Measurements from ENCODE around the gene ANAPC13. TPM values are rescaled to one million over a fixed set of nuclear protein-coding genes. Genes with fewer than 3 reads are reported as not detected.
A peak's percentile ranks its signal among the peaks of the same experiment; 100 is the strongest.

Gene ANAPC13
- total and polyA plus RNA-seq, 2 donors from 2014 or later, result 55.3 to 160 TPM

DNA sequence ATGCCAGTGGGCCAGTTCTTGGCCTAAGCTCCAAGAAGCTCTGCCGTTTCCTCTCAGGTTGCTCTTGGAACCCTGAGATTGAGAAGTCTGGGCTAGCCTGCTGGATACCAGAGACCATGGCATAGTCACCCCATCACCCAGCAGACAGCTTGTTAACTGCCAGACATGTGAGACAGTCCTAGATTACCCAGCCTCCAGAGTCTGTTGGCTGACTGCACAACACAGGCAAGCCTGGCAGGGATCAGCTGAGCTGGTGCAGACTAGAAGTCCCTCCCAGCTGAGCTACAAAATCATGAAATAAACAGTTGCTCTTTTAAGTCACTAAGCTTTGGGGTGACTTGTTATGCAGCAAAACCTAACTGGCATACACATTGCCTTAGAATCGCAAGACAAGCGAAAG is 5.2 kb downstream of the ANAPC13 start:
- Histone ChIP-seq H3K36me3 (ENCODE audit: control insufficient read depth in 2 of 3, insufficient read depth in 3 of 3, low read length in 3 of 3) (peaks cover 9 to 25% (median 14%) of the 10 kb centered on the region in 3 donors), H3K4me3 (ENCODE audit: low read length in 3 of 3) (no peak overlapping the region), H3K27ac (ENCODE audit: low read depth in 2 of 2, low read length in 2 of 2) (no peak overlapping the region), H3K27me3 (ENCODE audit: control insufficient read depth, insufficient read depth, low read length) (no peaks in the 10 kb centered on the region), H3K4me1 (ENCODE audit: control insufficient read depth in 2 of 3, insufficient read depth in 2 of 3, low read depth in 1 of 3, low read length in 3 of 3) (peaks cover 4 to 27% (median 22%) of the 10 kb centered on the region in 3 donors), H3K9ac (ENCODE audit: low read length in 3 of 3) (no peak overlapping the region), H3K9me3 (ENCODE audit: control insufficient read depth in 2 of 3, insufficient read depth in 1 of 3, low read length in 3 of 3) (no peaks in the 10 kb centered on the region)
- TF ChIP-seq, protein P1, sequence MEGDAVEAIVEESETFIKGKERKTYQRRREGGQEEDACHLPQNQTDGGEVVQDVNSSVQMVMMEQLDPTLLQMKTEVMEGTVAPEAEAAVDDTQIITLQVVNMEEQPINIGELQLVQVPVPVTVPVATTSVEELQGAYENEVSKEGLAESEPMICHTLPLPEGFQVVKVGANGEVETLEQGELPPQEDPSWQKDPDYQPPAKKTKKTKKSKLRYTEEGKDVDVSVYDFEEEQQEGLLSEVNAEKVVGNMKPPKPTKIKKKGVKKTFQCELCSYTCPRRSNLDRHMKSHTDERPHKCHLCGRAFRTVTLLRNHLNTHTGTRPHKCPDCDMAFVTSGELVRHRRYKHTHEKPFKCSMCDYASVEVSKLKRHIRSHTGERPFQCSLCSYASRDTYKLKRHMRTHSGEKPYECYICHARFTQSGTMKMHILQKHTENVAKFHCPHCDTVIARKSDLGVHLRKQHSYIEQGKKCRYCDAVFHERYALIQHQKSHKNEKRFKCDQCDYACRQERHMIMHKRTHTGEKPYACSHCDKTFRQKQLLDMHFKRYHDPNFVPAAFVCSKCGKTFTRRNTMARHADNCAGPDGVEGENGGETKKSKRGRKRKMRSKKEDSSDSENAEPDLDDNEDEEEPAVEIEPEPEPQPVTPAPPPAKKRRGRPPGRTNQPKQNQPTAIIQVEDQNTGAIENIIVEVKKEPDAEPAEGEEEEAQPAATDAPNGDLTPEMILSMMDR (IDR thresholded peaks at IDR 0.05; ENCODE audit: borderline replicate concordance, extremely low read depth, insufficient read depth), result no peak
- intact Hi-C loops (cut with DNase I), result no loop called here
- FAIRE-seq (no peak), DNase-seq (no peak)

DNA sequence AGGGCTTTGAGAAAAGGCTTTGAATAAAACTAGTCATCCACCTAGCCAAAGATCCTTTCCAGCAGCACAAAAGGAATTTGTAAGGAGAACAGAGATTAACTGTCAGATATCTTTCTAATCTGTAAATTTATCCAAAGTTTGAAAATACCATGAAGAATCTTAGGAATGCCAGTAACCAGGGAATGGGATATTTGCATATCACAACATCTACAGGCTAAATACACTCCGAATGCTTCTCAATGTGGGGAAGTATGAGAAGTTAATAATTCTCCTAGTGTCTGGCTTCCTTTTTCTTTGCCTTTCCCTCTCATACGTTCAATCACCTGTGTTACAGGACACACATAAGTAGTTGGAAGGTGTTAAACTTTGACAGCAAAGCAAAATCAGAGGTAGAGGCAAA is 7.8 kb downstream of the ANAPC13 start:
- FAIRE-seq (peak; percentile 90), DNase-seq (peak in 2 of 5 donors; percentile 65 to 66)
- TF ChIP-seq, protein P1 (IDR thresholded peaks at IDR 0.05; ENCODE audit: borderline replicate concordance, extremely low read depth, insufficient read depth), result no peak
- intact Hi-C loops (cut with DNase I), result loop anchor here (10.0 kb wide), 2 partner anchors 103 to 263 kb away; partner anchors contain the start of gene AMOTL2
- Histone ChIP-seq H3K27me3 (ENCODE audit: control insufficient read depth, insufficient read depth, low read length) (no peaks in the 10 kb centered on the region), H3K9me3 (ENCODE audit: control insufficient read depth in 2 of 3, insufficient read depth in 1 of 3, low read length in 3 of 3) (no peaks in the 10 kb centered on the region), H3K27ac (ENCODE audit: low read depth in 2 of 2, low read length in 2 of 2) (peak overlapping the region; percentile 48 to 68), H3K36me3 (ENCODE audit: control insufficient read depth in 2 of 3, insufficient read depth in 3 of 3, low read length in 3 of 3) (peaks cover 9 to 25% (median 14%) of the 10 kb centered on the region in 3 donors), H3K4me1 (ENCODE audit: control insufficient read depth in 2 of 3, insufficient read depth in 2 of 3, low read depth in 1 of 3, low read length in 3 of 3) (peaks cover 0 to 27% (median 19%) of the 10 kb centered on the region in 3 donors), H3K4me3 (ENCODE audit: low read length in 3 of 3) (peak overlapping the region in 1 of 3 donors; percentile 24), H3K9ac (ENCODE audit: low read length in 3 of 3) (peak overlapping the region in 1 of 3 donors; percentile 41)

- no peaks in the 10 kb centered on the region for H3K27me3 ChIP-seq (ENCODE audit: control insufficient read depth, insufficient read depth, low read length)
- TF ChIP-seq, protein P1 (IDR thresholded peaks at IDR 0.05; ENCODE audit: borderline replicate concordance, extremely low read depth, insufficient read depth), result no peak
- H3K36me3 ChIP-seq (ENCODE audit: control insufficient read depth in 2 of 3, insufficient read depth in 3 of 3, low read length in 3 of 3), result peaks cover 6 to 17% (median 11%) of the 10 kb centered on the region in 3 donors
- H3K9me3 ChIP-seq (ENCODE audit: control insufficient read depth in 2 of 3, insufficient read depth in 1 of 3, low read length in 3 of 3), result no peaks in the 10 kb centered on the region
- DNase-seq, result no peak
- FAIRE-seq, result no peak
- peak overlapping the region in 1 of 2 donors; percentile 35 for H3K27ac ChIP-seq (ENCODE audit: low read depth in 2 of 2, low read length in 2 of 2)
- peaks cover 0 to 27% (median 24%) of the 10 kb centered on the region in 3 donors for H3K4me1 ChIP-seq (ENCODE audit: control insufficient read depth in 2 of 3, insufficient read depth in 2 of 3, low read depth in 1 of 3, low read length in 3 of 3)
- no peak overlapping the region for H3K4me3 ChIP-seq (ENCODE audit: low read length in 3 of 3)
- intact Hi-C loops (cut with DNase I), result loop anchor here (10.0 kb wide), 2 partner anchors 102 to 262 kb away; partner anchors contain the start of gene AMOTL2
- no peak overlapping the region for H3K9ac ChIP-seq (ENCODE audit: low read length in 3 of 3)
These were observed 8.8 kb downstream of the ANAPC13 start for GRCh38 chr3:134477002-134477401.

Measured in kidney (tissue), 14 donors.